Measurements from ENCODE around the gene ADAM15.

DNA sequence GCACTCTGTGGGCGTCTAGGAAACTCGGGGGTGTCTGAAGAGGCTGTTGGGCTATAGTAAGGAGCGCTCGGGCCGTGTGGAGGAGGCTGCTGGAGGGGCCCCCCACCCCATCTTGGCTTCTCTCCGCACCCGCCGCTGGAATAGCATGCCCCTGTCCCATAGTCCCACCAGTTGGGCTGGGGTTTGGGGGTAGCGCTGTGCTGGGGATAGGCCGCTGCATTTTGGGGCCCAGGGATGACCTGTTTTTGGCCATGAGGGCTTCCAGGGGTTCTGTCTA is 28.0 kb downstream of the ADAM15 start:
- TF ChIP-seq EZH2 (IDR thresholded peaks at IDR 0.05; ENCODE audit: borderline replicate concordance, low read length): no peak
- TF ChIP-seq, protein P1, sequence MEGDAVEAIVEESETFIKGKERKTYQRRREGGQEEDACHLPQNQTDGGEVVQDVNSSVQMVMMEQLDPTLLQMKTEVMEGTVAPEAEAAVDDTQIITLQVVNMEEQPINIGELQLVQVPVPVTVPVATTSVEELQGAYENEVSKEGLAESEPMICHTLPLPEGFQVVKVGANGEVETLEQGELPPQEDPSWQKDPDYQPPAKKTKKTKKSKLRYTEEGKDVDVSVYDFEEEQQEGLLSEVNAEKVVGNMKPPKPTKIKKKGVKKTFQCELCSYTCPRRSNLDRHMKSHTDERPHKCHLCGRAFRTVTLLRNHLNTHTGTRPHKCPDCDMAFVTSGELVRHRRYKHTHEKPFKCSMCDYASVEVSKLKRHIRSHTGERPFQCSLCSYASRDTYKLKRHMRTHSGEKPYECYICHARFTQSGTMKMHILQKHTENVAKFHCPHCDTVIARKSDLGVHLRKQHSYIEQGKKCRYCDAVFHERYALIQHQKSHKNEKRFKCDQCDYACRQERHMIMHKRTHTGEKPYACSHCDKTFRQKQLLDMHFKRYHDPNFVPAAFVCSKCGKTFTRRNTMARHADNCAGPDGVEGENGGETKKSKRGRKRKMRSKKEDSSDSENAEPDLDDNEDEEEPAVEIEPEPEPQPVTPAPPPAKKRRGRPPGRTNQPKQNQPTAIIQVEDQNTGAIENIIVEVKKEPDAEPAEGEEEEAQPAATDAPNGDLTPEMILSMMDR (IDR thresholded peaks at IDR 0.05; ENCODE audit: low read length): no peak

Measured in OCI-LY1 (cell line).